Measurements from ENCODE around the gene KIRREL1. TPM values are rescaled to one million over a fixed set of nuclear protein-coding genes. Genes with fewer than 3 reads are reported as not detected.

KIRREL1 gene
- total and polyA plus RNA-seq, 2 of the 8 experiments (the other 6 are each of a cell fraction or from before 2014, with no cell fraction given) = 14.2 to 39.0 TPM

DNA sequence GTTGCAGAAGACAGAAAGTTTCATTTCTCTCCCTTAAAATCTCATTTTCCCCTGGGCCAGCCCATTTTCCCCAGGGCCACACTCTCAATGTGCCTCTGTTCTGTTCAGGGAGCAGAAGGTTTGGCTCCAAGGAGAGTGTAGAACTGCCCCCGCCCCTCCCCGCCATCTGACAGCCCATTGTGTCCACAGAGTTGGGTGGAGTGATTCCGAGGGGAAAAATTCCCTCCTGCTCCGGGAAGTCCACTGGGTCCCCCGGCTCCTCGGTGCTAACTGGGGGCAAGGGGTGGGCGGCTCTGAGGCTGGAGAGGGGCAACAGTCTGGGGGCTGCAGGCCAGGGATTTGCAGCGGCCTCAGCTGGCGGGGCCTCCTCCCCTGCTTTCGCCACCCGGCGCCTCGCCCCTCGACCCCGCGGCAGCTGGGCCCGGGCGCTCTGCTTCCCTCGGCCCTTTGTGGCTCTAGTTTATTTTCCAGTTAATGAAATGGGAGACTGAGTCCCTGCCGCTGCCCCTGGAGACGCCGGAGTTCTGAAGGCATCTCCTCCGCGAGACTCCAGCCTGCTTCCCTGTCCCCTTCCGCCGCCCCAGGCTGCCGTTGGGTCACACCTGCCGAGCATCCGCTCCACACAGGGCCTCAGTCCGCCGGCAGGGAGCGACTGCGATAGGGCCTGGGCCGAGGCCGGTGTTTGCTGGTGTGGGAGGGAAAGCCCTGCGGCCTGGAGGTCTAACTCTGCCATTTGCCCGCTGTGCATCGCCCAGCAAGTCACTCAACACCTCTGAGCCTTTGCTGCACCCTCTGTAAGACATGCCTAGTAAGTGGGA is 14.7 kb upstream of the KIRREL1 start:
- H2AFZ ChIP-seq (ENCODE audit: low read length) = peak overlapping the region; percentile 44
- peak in 1 of 2 experiments; percentile 83 for DNase-seq (ENCODE audit: low read depth in 1 of 2, low spot score in 2 of 2)
- H2BK120ac ChIP-seq (replicated peaks; ENCODE audit: low read depth, low read length) = no peak overlapping the region
- no peak overlapping the region; the same call in 1 of the 2 replicates for H2BK5ac ChIP-seq (ENCODE audit: low read depth, low read length)
- peak overlapping the region in 2 of 4 experiments; percentile 2 to 41; a peak in 3 of 8 replicates for H3K4me3 ChIP-seq (ENCODE audit: extremely low read depth in 1 of 4, insufficient read depth in 2 of 4, low read depth in 3 of 4, low read length in 4 of 4)
- H3K36me3 ChIP-seq (ENCODE audit: control insufficient read depth in 2 of 4, insufficient read depth in 4 of 4, low read length in 3 of 4) = no peaks in the 10 kb centered on the region
- H3K27ac ChIP-seq (ENCODE audit: low read depth, low read length) = no peak overlapping the region
- H3K23me2 ChIP-seq (ENCODE audit: low read depth, low read length) = no peaks in the 10 kb centered on the region
- peak overlapping the region; percentile 18 for H4K91ac ChIP-seq (replicated peaks; ENCODE audit: insufficient read length, low read length)
- no peak overlapping the region for H3K9ac ChIP-seq (replicated peaks in 1 of 4; ENCODE audit: extremely low read depth in 1 of 4, low read depth in 3 of 4, low read length in 3 of 4)
- H3K23ac ChIP-seq (ENCODE audit: insufficient read length) = no peak overlapping the region
- H3K4me1 ChIP-seq (replicated peaks in 1 of 4; ENCODE audit: control insufficient read depth in 3 of 4, insufficient read depth in 4 of 4, low read length in 3 of 4) = peaks cover 1 to 9% (median 5%) of the 10 kb centered on the region in 4 experiments; a peak in 3 of 7 replicates
- no peaks in the 10 kb centered on the region for H3K9me3 ChIP-seq (ENCODE audit: insufficient read depth in 2 of 2, low read depth in 1 of 2, low read length in 1 of 2)
- no peak overlapping the region for H3K56ac ChIP-seq (replicated peaks; ENCODE audit: insufficient read length, low read depth, low read length)
- no peaks in the 10 kb centered on the region for H4K20me1 ChIP-seq (replicated peaks in 1 of 2; ENCODE audit: control insufficient read depth in 1 of 2, insufficient read depth in 2 of 2, low read length in 2 of 2)
- no peak overlapping the region for H2BK20ac ChIP-seq (ENCODE audit: low read length)
- peak overlapping the region; percentile 14 to 46; a peak in 2 of 4 replicates for H3K4me2 ChIP-seq (ENCODE audit: insufficient read depth in 1 of 2, low read depth in 2 of 2, low read length in 2 of 2)
- no peak overlapping the region; the same call in 1 of the 2 replicates for H3K18ac ChIP-seq (ENCODE audit: extremely low read depth, low read length)
- 42% methylated on average over 30 of the region's 38 CpGs; no CpG with 5 or more reads in 1 of the 2 experiments for WGBS, 2 experiments (ENCODE audit: extremely low coverage in 1 of 2, insufficient coverage in 1 of 2, insufficient read length in 1 of 2, insufficient replicate concordance in 2 of 2, low coverage in 1 of 2, low lambda C conversion rate in 2 of 2, missing lambda C conversion rate in 1 of 2)
- no peak overlapping the region for H3K4ac ChIP-seq (replicated peaks; ENCODE audit: insufficient read length, low read depth, low read length)
- no peaks in the 10 kb centered on the region for H3K79me1 ChIP-seq (ENCODE audit: low read depth, low read length)
- H3K14ac ChIP-seq (ENCODE audit: insufficient read length) = no peak overlapping the region
- no peaks in the 10 kb centered on the region for H3K79me2 ChIP-seq (ENCODE audit: control insufficient read depth in 1 of 2, insufficient read depth in 2 of 2, low read length in 2 of 2)
- H2BK15ac ChIP-seq (ENCODE audit: low read length) = no peak overlapping the region
- no peak overlapping the region for H4K5ac ChIP-seq (ENCODE audit: insufficient read length, low read depth, low read length)
- peak overlapping the region; percentile 3; the same call in 1 of the 2 replicates for H2BK12ac ChIP-seq (ENCODE audit: low read depth, low read length)
- no peaks in the 10 kb centered on the region for H3K27me3 ChIP-seq (replicated peaks in 1 of 4; ENCODE audit: control insufficient read depth in 3 of 4, extremely low read depth in 1 of 4, insufficient read depth in 3 of 4, low read length in 3 of 4)
- ChIA-PET POLR2A (ENCODE audit: partially characterized antibody) (interaction anchor here (0.6 to 1.1 kb wide), 4 partner anchors 11 to 140 kb away, joined by 3 to 5 read pairs (median 4); no protein-coding TSS in a partner anchor), CTCF (ENCODE audit: partially characterized antibody) (interaction anchor here (0.6 to 53.4 kb wide), 9 partner anchors 6 to 130 kb away, joined by 3 to 2918 read pairs (median 10); partner anchors contain the start of gene KIRREL1)
- H2AK5ac ChIP-seq (ENCODE audit: low read depth, low read length) = no peak overlapping the region
- peak overlapping the region; percentile 87 for H4K8ac ChIP-seq (ENCODE audit: extremely low read depth, insufficient read depth, low read length)
- no peak for FAIRE-seq
- TF ChIP-seq EGR1 (IDR thresholded peaks at IDR 0.05; ENCODE audit: borderline replicate concordance, low read depth, low read length) (no peak), SIRT6 (IDR thresholded peaks at IDR 0.05; ENCODE audit: low read length) (no peak), RAD21 (IDR thresholded peaks at IDR 0.05 in 1 of 2, conservative IDR thresholded peaks at IDR 0.05 in 1 of 2; ENCODE audit: low read depth in 2 of 2, low read length in 2 of 2) (peak; percentile 22 to 40; a peak in 3 of 4 replicates), SIX5 (IDR thresholded peaks at IDR 0.05; ENCODE audit: low read depth, low read length) (no peak), CREB1 (IDR thresholded peaks at IDR 0.05) (no peak), SAP30 (IDR thresholded peaks at IDR 0.05; ENCODE audit: insufficient read depth, insufficient replicate concordance, low read length) (no peak), KDM1A (IDR thresholded peaks at IDR 0.05; ENCODE audit: borderline replicate concordance, low read length) (peak; percentile 97), POLR2AphosphoS5 (IDR thresholded peaks at IDR 0.05; ENCODE audit: low read depth, low read length) (no peak)
- TF ChIP-seq, protein P1, sequence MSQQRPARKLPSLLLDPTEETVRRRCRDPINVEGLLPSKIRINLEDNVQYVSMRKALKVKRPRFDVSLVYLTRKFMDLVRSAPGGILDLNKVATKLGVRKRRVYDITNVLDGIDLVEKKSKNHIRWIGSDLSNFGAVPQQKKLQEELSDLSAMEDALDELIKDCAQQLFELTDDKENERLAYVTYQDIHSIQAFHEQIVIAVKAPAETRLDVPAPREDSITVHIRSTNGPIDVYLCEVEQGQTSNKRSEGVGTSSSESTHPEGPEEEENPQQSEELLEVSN (IDR thresholded peaks at IDR 0.05) = peak; percentile 76
- TF ChIP-seq, protein P2, sequence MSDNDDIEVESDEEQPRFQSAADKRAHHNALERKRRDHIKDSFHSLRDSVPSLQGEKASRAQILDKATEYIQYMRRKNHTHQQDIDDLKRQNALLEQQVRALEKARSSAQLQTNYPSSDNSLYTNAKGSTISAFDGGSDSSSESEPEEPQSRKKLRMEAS (IDR thresholded peaks at IDR 0.05) = peak; percentile 77
